Neural progenitor cell (in vitro differentiated cells): ENCODE measurements around the gene RARRES1.

Experiments
- EZH2 ChIP-seq: fragments of 200-600 bp; sonication (generic); IDR thresholded peaks from 2 replicates; pipeline ENCODE4 v1.6.1; 2017; ENCODE audit warnings: antibody characterized with exemption, mild to moderate bottlenecking, moderate library complexity
- TF ChIP-seq, protein P1 (sequence below): fragments of 200-600 bp; sonication (generic); IDR thresholded peaks from 2 replicates; pipeline ENCODE4 v1.5.1; 2017; ENCODE audit warnings: antibody characterized with exemption, mild to moderate bottlenecking

DNA sequence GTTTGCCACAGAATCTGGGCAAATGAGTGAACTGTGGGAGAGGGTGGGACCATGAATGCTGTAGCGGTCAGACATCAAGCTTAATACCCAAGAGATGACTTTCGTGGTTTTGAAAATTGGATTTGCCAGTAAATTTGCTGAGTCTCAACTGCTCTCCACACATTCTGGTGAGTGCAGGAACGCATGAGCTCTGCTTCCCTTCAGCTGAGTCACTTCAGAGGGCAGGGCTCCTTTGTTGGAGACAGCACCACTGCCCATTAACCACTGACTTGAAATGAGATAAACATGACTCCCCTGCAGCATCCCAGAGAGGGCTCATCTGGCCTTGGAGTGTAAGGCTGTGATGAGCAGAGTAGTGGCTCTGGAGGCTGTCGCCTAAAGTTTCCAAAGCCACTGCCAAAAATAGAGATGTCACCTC lies 22.6 kb downstream of the RARRES1 start:
- TF ChIP-seq, protein P1, sequence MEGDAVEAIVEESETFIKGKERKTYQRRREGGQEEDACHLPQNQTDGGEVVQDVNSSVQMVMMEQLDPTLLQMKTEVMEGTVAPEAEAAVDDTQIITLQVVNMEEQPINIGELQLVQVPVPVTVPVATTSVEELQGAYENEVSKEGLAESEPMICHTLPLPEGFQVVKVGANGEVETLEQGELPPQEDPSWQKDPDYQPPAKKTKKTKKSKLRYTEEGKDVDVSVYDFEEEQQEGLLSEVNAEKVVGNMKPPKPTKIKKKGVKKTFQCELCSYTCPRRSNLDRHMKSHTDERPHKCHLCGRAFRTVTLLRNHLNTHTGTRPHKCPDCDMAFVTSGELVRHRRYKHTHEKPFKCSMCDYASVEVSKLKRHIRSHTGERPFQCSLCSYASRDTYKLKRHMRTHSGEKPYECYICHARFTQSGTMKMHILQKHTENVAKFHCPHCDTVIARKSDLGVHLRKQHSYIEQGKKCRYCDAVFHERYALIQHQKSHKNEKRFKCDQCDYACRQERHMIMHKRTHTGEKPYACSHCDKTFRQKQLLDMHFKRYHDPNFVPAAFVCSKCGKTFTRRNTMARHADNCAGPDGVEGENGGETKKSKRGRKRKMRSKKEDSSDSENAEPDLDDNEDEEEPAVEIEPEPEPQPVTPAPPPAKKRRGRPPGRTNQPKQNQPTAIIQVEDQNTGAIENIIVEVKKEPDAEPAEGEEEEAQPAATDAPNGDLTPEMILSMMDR = no peak
- no peak for TF ChIP-seq EZH2
